Astrocyte (in vitro differentiated cells and primary cell): ENCODE results near the gene CUEDC1.

ENCODE experiments used
- EZH2 ChIP-seq: IDR thresholded peaks from 2 replicates; pipeline ENCODE4 v1.6.1; 2012; ENCODE audit warnings: mild to moderate bottlenecking, low read length, inconsistent platforms; ENCODE audit not compliant: insufficient read depth
- TF ChIP-seq, protein P1 (sequence below): IDR thresholded peaks from 2 replicates; pipeline ENCODE4 v1.5.1; 2011; ENCODE audit warnings: low read depth, mild to moderate bottlenecking, inconsistent platforms, low read length, moderate library complexity; ENCODE audit not compliant: insufficient read depth

DNA sequence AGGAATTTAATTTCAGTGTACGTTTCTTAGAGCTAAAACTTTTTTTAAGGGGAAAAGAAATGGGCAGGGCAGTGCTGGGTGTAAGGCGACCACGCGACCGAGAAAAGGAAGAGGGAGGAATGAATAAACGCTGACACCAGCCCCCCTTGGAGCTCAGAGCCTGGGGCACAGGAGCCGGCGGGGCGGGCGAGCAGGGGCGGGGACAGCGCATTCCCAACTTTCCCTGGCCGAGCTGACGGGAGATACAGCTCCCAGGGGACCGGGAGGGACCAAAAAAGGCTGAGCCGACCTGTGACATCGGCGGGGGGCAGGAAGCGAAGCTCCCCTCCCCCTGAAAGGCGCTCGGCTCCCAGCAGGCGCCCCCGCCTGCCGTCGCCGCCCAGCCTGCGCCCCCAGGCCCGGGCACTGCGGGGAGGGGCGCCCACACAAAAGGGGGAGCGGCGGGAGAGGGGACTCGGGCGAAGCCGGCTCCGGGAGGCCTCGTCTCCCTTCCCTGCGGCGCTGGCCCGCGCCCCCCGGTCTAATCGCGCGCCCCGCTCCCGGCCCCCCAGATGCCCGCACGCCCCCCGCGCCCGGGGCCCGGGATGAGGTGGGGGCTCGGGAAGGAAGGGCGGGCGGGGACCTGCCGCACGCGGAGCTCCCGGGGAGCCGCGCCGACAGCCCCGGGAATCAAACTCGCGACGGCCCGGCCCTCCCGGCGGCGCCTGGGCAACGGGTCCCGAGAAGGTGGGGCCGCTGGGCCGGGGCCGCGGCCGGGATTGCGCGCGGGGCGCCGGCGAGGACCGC lies 622 bp downstream of the CUEDC1 start:
- TF ChIP-seq, protein P1, sequence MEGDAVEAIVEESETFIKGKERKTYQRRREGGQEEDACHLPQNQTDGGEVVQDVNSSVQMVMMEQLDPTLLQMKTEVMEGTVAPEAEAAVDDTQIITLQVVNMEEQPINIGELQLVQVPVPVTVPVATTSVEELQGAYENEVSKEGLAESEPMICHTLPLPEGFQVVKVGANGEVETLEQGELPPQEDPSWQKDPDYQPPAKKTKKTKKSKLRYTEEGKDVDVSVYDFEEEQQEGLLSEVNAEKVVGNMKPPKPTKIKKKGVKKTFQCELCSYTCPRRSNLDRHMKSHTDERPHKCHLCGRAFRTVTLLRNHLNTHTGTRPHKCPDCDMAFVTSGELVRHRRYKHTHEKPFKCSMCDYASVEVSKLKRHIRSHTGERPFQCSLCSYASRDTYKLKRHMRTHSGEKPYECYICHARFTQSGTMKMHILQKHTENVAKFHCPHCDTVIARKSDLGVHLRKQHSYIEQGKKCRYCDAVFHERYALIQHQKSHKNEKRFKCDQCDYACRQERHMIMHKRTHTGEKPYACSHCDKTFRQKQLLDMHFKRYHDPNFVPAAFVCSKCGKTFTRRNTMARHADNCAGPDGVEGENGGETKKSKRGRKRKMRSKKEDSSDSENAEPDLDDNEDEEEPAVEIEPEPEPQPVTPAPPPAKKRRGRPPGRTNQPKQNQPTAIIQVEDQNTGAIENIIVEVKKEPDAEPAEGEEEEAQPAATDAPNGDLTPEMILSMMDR: no peak
- no peak for TF ChIP-seq EZH2
